Stimulated activated CD4-positive, alpha-beta T cell treated with anti-CD3 and anti-CD28 coated beads, Interleukin-12 subunit alpha, Interleukin-12 subunit beta, amount 100 ng/mL, for 4 hours (primary cell): ENCODE measurements around the gene EBF3.

Experiments
- DNase-seq: peaks from one replicate; pipeline ENCODE4 v3.0.0-alpha.2; 2020

Gene EBF3

GRCh38 chr10:129788215-129788614 lies 175.9 kb downstream of the EBF3 start:
- no peak for DNase-seq

DNA sequence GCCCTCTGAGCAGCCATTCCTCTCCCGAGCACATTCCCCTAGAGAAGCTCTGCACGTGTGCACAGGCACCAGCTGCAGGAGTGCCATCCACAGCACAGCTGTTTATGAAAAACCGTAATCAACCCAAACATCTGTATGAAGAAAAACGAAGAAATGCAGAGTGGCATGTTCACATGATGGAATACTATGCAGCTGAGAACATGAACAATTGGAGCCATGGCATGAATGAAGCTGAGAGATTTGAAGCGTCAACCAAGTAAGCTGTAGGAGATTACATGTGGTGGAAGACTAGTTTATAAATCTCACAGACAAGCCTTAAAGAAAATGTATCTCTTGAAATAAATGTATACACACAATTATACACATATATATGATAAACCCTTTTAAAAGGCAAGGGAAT lies 176.5 kb downstream of the EBF3 start:
- DNase-seq, result no peak

DNA sequence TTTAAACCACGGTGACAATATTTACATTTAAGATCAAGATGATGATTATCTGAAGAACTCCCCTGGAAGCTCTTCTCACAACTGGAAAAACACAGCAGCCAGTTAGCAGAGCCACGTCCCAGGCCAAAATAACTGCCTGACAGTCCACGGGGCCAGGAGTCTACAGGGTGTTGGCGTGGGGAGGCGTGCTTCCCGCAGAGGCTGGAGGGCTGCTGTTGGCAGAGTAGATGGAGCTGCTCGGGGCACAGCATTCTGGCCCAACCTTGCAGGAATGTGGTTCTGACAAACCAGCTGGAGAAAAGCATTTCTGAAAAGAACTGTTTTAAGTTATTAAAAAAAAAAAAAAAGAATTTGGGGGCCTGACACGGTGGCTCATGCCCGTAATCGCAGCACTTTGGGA lies 177.9 kb downstream of the EBF3 start:
- DNase-seq, result no peak

GRCh38 chr10:129785536-129785981 lies 178.5 kb downstream of the EBF3 start:
- DNase-seq, result no peak
